ENCODE data around the gene SNX1. TPM values are rescaled to one million over a fixed set of nuclear protein-coding genes. Genes with fewer than 3 reads are reported as not detected.
"Not testable (repeated sequence)": the region's sequence is repeated elsewhere in the genome, so short reads cannot be mapped to it uniquely, and the experiment has no call there.

Gene SNX1
- total and polyA plus RNA-seq, 9 donors = 51.5 to 139 (median 125) TPM

- no peak for TF ChIP-seq CTCF (IDR thresholded peaks at IDR 0.05)
- TF ChIP-seq POLR2A (IDR thresholded peaks at IDR 0.05) = no peak
- no peak for TF ChIP-seq EP300 (IDR thresholded peaks at IDR 0.05)
- no peak overlapping the region for H3K27ac ChIP-seq
- H3K4me3 ChIP-seq = no peak overlapping the region
- no peaks in the 10 kb centered on the region for H3K9me3 ChIP-seq
- intact Hi-C loops (cut with DNase I) = no loop called here
- no peak for DNase-seq
- H3K36me3 ChIP-seq = no peaks in the 10 kb centered on the region
- H3K4me1 ChIP-seq (ENCODE audit: insufficient read depth) = peaks cover 8% of the 10 kb centered on the region
- WGBS, 3 donors = 34 to 74% (median 44%) methylated on average over 2 of the region's 2 CpGs
- H3K27me3 ChIP-seq = no peaks in the 10 kb centered on the region
These were observed 23.0 kb upstream of the SNX1 start for GRCh38 chr15:64072812-64073211.

- H3K27me3 ChIP-seq; H3K9me3 ChIP-seq; DNase-seq; intact Hi-C loops (cut with DNase I); H3K27ac ChIP-seq; H3K4me1 ChIP-seq (ENCODE audit: insufficient read depth); H3K36me3 ChIP-seq; H3K4me3 ChIP-seq: not testable (repeated sequence)
- WGBS, 3 donors = 92 to 94% (median 92%) methylated on average over 2 of the region's 2 CpGs
These were observed 22.3 kb upstream of the SNX1 start for GRCh38 chr15:64073496-64073895.

GRCh38 chr15:64082757-64083156, 13.0 kb upstream of the SNX1 start:
- H3K4me1 ChIP-seq (ENCODE audit: insufficient read depth) = no peaks in the 10 kb centered on the region
- 66 to 96% (median 78%) methylated on average over 3 of the region's 3 CpGs for WGBS, 3 donors
- no peak for DNase-seq
- H3K4me3 ChIP-seq = no peak overlapping the region
- H3K27ac ChIP-seq = no peak overlapping the region
- H3K36me3 ChIP-seq = no peaks in the 10 kb centered on the region
- H3K9me3 ChIP-seq = no peaks in the 10 kb centered on the region
- TF ChIP-seq POLR2A (IDR thresholded peaks at IDR 0.05) (no peak), EP300 (IDR thresholded peaks at IDR 0.05) (no peak), CTCF (IDR thresholded peaks at IDR 0.05) (no peak)
- H3K27me3 ChIP-seq = no peaks in the 10 kb centered on the region
- intact Hi-C loops (cut with DNase I) = no loop called here

GRCh38 chr15:64089543-64090280, 6.1 kb upstream of the SNX1 start:
- Histone ChIP-seq H3K36me3 (no peaks in the 10 kb centered on the region), H3K9me3 (no peaks in the 10 kb centered on the region), H3K4me3 (no peak overlapping the region), H3K27ac (no peak overlapping the region), H3K27me3 (no peaks in the 10 kb centered on the region), H3K4me1 (ENCODE audit: insufficient read depth) (peaks cover 7% of the 10 kb centered on the region)
- TF ChIP-seq EP300 (IDR thresholded peaks at IDR 0.05) (no peak), CTCF (IDR thresholded peaks at IDR 0.05) (no peak), POLR2A (IDR thresholded peaks at IDR 0.05) (no peak)
- WGBS, 3 donors = 77 to 90% (median 85%) methylated on average over 12 of the region's 12 CpGs
- no peak for DNase-seq
- intact Hi-C loops (cut with DNase I) = no loop called here

- intact Hi-C loops (cut with DNase I) = no loop called here
- no peak overlapping the region for H3K4me3 ChIP-seq
- no peak for DNase-seq
- TF ChIP-seq POLR2A (IDR thresholded peaks at IDR 0.05) (no peak), CTCF (IDR thresholded peaks at IDR 0.05) (no peak), EP300 (IDR thresholded peaks at IDR 0.05) (no peak)
- peaks cover 12% of the 10 kb centered on the region for H3K4me1 ChIP-seq (ENCODE audit: insufficient read depth)
- H3K27ac ChIP-seq = no peak overlapping the region
- H3K9me3 ChIP-seq = no peaks in the 10 kb centered on the region
- H3K27me3 ChIP-seq = no peaks in the 10 kb centered on the region
- H3K36me3 ChIP-seq = no peaks in the 10 kb centered on the region
- WGBS, 3 donors = 62 to 93% (median 78%) methylated on average over 3 of the region's 3 CpGs
These were observed 5.3 kb upstream of the SNX1 start for GRCh38 chr15:64090527-64090926.
